ENCODE data around the gene IQCK.

GRCh38 chr16:19824216-19824615, 106.1 kb downstream of the IQCK start:
- TF ChIP-seq EP300 (IDR thresholded peaks at IDR 0.05) (no peak), ESRRA (IDR thresholded peaks at IDR 0.05; ENCODE audit: borderline replicate concordance, low read length) (no peak), CTCF (IDR thresholded peaks at IDR 0.05) (no peak)

All from A549 (cell line).